ENCODE measurements around the gene CDH23.

Gene CDH23

GRCh38 chr10:71727738-71728737 lies 331.3 kb downstream of the CDH23 start:
- no peak for TF ChIP-seq CTCF (IDR thresholded peaks at IDR 0.05; ENCODE audit: control insufficient read depth, extremely low read depth, insufficient read depth)
- no peak for DNase-seq (ENCODE audit: low read depth)
- H3K4me3 ChIP-seq (ENCODE audit: low read depth, low read length), result no peak overlapping the region

GRCh38 chr10:71729161-71729636 lies 332.5 kb downstream of the CDH23 start:
- no peak for TF ChIP-seq CTCF (IDR thresholded peaks at IDR 0.05; ENCODE audit: control insufficient read depth, extremely low read depth, insufficient read depth)
- H3K4me3 ChIP-seq (ENCODE audit: low read depth, low read length), result no peak overlapping the region
- DNase-seq (ENCODE audit: low read depth), result no peak

GRCh38 chr10:71731791-71732190 lies 335.1 kb downstream of the CDH23 start:
- no peak overlapping the region for H3K4me3 ChIP-seq (ENCODE audit: low read depth, low read length)
- no peak for DNase-seq (ENCODE audit: low read depth)
- no peak for TF ChIP-seq CTCF (IDR thresholded peaks at IDR 0.05; ENCODE audit: control insufficient read depth, extremely low read depth, insufficient read depth)

GRCh38 chr10:71734797-71735196 lies 338.1 kb downstream of the CDH23 start:
- DNase-seq (ENCODE audit: low read depth), result no peak
- H3K4me3 ChIP-seq (ENCODE audit: low read depth, low read length), result no peak overlapping the region
- no peak for TF ChIP-seq CTCF (IDR thresholded peaks at IDR 0.05; ENCODE audit: control insufficient read depth, extremely low read depth, insufficient read depth)

- DNase-seq (ENCODE audit: low read depth), result no peak
- TF ChIP-seq CTCF (IDR thresholded peaks at IDR 0.05; ENCODE audit: control insufficient read depth, extremely low read depth, insufficient read depth), result no peak
- no peak overlapping the region for H3K4me3 ChIP-seq (ENCODE audit: low read depth, low read length)
Observed at GRCh38 chr10:71735709-71736569, 339.2 kb downstream of the CDH23 start.

- TF ChIP-seq CTCF (IDR thresholded peaks at IDR 0.05; ENCODE audit: control insufficient read depth, extremely low read depth, insufficient read depth), result no peak
- DNase-seq (ENCODE audit: low read depth), result no peak
- H3K4me3 ChIP-seq (ENCODE audit: low read depth, low read length), result no peak overlapping the region
Observed at GRCh38 chr10:71736570-71736952, 339.8 kb downstream of the CDH23 start.
